Osteoblast (primary cell): ENCODE measurements around the gene LAMP2. TPM values are rescaled to one million over a fixed set of nuclear protein-coding genes. Genes with fewer than 3 reads are reported as not detected.
"Not testable (repeated sequence)": the region's sequence is repeated elsewhere in the genome, so short reads cannot be mapped to it uniquely, and the experiment has no call there.

Experiments used
- DNase-seq: peaks from one replicate; pipeline ENCODE4 v3.0.0; 2011; ENCODE audit warnings: low spot score, mixed read lengths; ENCODE audit not compliant: insufficient read length; ENCODE audit errors: missing footprints
- H2AFZ ChIP-seq: 2 replicates; pipeline ENCODE4 v1.6.0; 2011; ENCODE audit warnings: mild to moderate bottlenecking, low read length
- H3K27ac ChIP-seq: 2 replicates; pipeline ENCODE4 v1.5.1; 2011; ENCODE audit warnings: mild to moderate bottlenecking, low read depth, low read length, moderate library complexity
- H3K27me3 ChIP-seq: 2 replicates; pipeline ENCODE4 v1.6.0; 2012; ENCODE audit warnings: mild to moderate bottlenecking, control low read depth, inconsistent platforms, low read length, moderate library complexity; ENCODE audit not compliant: insufficient read depth
- H3K36me3 ChIP-seq: 2 replicates; pipeline ENCODE4 v1.5.1; 2011; ENCODE audit warnings: mild to moderate bottlenecking, low read length, control low read depth, moderate library complexity; ENCODE audit not compliant: insufficient read depth
- H3K4me1 ChIP-seq: 2 replicates; pipeline ENCODE4 v1.5.1; 2011; ENCODE audit warnings: mild to moderate bottlenecking, low read length, control low read depth, moderate library complexity; ENCODE audit not compliant: insufficient read depth
- H3K4me2 ChIP-seq: 2 replicates; pipeline ENCODE4 v1.6.0; 2011; ENCODE audit warnings: mild to moderate bottlenecking, low read length; ENCODE audit not compliant: insufficient read depth
- H3K4me3 ChIP-seq: fragments of 200-600 bp; sonication (generic); 3 replicates; pipeline ENCODE4 v1.5.1; 2012; ENCODE audit warnings: mild to moderate bottlenecking, low read length, inconsistent platforms; ENCODE audit not compliant: insufficient read depth
- H3K79me2 ChIP-seq: 2 replicates; pipeline ENCODE4 v1.6.0; 2012; ENCODE audit warnings: mild to moderate bottlenecking, low read length, control low read depth, inconsistent platforms; ENCODE audit not compliant: insufficient read depth
- H3K9me3 ChIP-seq: 2 replicates; pipeline ENCODE4 v1.5.1; 2011; ENCODE audit warnings: low read depth, low read length, control low read depth
- H4K20me1 ChIP-seq: 2 replicates; pipeline ENCODE4 v1.6.0; 2012; ENCODE audit warnings: mild to moderate bottlenecking, low read length, control low read depth; ENCODE audit not compliant: insufficient read depth
- CTCF ChIP-seq: IDR thresholded peaks from 2 replicates; pipeline ENCODE4 v1.5.1; 2011; ENCODE audit warnings: mild to moderate bottlenecking, low read depth, low read length, moderate library complexity; ENCODE audit errors: extremely low read depth
- total RNA-seq: library from RNA; depleted of rRNA; stranded (reverse); fragments of >200 nt; gene quantifications from 2 replicates; pipeline ENCODE4 v1.2.3, GENCODE V29; 2012

The LAMP2 gene
- total RNA-seq, 1 donor, result 237 TPM

DNA sequence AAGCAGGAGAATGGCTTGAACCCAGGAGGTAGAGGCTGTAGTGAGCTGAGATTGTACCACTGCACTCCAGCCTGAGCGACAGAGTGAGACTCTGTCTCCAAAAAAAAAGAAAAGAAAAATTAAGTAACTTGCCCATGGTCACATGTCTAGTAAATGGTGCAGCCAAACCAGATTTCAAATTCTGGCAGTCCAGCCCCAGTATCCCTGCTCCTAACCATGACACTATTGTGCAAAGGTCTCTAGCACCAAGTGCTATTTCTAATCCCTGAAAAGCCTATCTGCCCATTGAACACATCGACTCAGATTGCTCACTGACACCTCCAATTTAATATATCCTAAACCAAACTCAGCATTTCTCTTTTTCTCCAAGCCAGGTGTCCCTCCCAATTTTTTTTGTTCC is 7.6 kb upstream of the LAMP2 start:
- TF ChIP-seq CTCF, result no peak

DNA sequence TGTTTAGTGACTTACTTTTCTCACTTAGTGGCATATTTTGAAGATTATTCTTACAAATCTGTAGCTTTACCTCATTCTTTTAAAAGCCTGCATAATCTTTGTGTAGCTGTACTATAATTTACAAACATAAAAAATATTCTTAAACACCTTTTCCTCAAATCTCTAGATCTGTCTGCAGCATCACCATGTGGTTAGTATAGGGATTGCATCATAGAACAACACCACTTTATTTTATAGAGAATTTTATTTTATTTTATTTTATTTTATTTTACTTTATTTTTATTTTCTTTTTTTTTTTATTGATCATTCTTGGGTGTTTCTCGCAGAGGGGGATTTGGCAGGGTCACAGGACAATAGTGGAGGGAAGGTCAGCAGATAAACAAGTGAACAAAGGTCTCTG is 6.4 kb upstream of the LAMP2 start:
- H2AFZ ChIP-seq, DNase-seq, H3K9me3 ChIP-seq, H3K4me3 ChIP-seq, H3K4me2 ChIP-seq, H3K36me3 ChIP-seq, H4K20me1 ChIP-seq, H3K27ac ChIP-seq, H3K27me3 ChIP-seq, H3K4me1 ChIP-seq, H3K79me2 ChIP-seq: not testable (repeated sequence)
- peak; percentile 50 for TF ChIP-seq CTCF

More for the DNA sequence above, 7.6 kb upstream of the LAMP2 start:
- DNase-seq, result no peak
- H3K9me3 ChIP-seq, result no peaks in the 10 kb centered on the region
- no peak overlapping the region for H3K27ac ChIP-seq
- no peaks in the 10 kb centered on the region for H3K79me2 ChIP-seq
- no peak overlapping the region for H3K4me2 ChIP-seq
- H3K4me1 ChIP-seq, result no peaks in the 10 kb centered on the region
- no peak overlapping the region for H2AFZ ChIP-seq
- H4K20me1 ChIP-seq, result no peaks in the 10 kb centered on the region
- H3K36me3 ChIP-seq, result no peaks in the 10 kb centered on the region
- H3K4me3 ChIP-seq, result no peak overlapping the region
- no peaks in the 10 kb centered on the region for H3K27me3 ChIP-seq

DNA sequence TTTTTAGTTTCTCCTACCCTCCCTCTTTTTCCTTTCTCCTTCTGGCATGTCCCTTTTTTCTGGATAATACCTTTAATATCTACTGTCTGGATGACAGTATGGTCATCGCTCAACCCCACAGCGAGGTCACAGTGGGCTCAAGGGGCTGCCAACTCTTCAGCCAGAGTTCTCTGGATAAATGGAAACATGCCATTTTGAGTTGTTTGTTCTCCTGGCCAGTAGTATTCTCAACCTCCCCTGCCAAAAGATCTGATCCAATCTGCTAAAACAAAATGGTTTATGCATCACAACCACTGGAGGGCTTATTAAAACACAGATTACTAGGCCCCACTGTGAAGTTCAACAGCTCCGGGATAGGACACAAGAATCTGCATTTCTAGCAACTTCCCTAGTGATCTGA is 5.0 kb upstream of the LAMP2 start:
- Histone ChIP-seq H2AFZ (no peak overlapping the region), H3K27ac (no peak overlapping the region), H3K4me3 (no peak overlapping the region), H3K79me2 (no peaks in the 10 kb centered on the region), H3K36me3 (no peaks in the 10 kb centered on the region), H3K4me2 (no peak overlapping the region), H3K4me1 (no peaks in the 10 kb centered on the region), H4K20me1 (no peaks in the 10 kb centered on the region), H3K9me3 (no peaks in the 10 kb centered on the region), H3K27me3 (no peaks in the 10 kb centered on the region)
- TF ChIP-seq CTCF, result no peak
- no peak for DNase-seq

DNA sequence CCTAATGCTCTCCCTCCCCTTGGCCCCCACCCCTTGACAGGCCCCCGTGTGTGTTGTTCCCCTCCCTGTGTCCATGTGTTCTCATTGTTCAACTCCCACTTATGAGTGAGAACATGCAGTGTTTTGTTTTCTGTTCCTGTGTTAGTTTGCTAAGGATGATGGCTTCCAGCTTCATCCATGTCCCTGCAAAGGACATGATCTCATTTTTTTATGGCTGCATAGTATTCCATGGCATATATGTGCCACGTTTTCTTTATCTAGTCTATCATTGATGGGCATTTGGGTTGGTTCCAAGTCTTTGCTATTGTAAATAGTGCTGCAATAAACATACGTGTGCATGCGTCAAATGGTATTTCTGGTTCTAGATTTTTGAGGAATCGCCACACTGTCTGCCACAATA is 561 bp upstream of the LAMP2 start:
- H3K4me3 ChIP-seq, DNase-seq, H4K20me1 ChIP-seq, H3K4me1 ChIP-seq, H3K27ac ChIP-seq, H2AFZ ChIP-seq, H3K27me3 ChIP-seq, H3K4me2 ChIP-seq, H3K36me3 ChIP-seq, H3K9me3 ChIP-seq: not testable (repeated sequence)
- peaks cover 37% of the 10 kb centered on the region for H3K79me2 ChIP-seq

- Histone ChIP-seq H3K9me3 (no peaks in the 10 kb centered on the region), H3K27ac (peak overlapping the region; percentile 67), H3K36me3 (no peaks in the 10 kb centered on the region), H4K20me1 (peaks cover 6% of the 10 kb centered on the region), H2AFZ (peak overlapping the region; percentile 53), H3K27me3 (no peaks in the 10 kb centered on the region), H3K4me1 (no peaks in the 10 kb centered on the region), H3K4me2 (peak overlapping the region; percentile 78), H3K79me2 (peaks cover 49% of the 10 kb centered on the region), H3K4me3 (peak overlapping the region; percentile 82)
- no peak for TF ChIP-seq CTCF
- DNase-seq, result no peak
These were observed 644 bp downstream of the LAMP2 start for GRCh38 chrX:120468479-120468824.
